HepG2 (cell line): ENCODE data around the gene COQ7. TPM values are rescaled to one million over a fixed set of nuclear protein-coding genes. Genes with fewer than 3 reads are reported as not detected.

ENCODE experiments used
- ATF2 ChIP-seq: sonication (generic); formaldehyde crosslinking; IDR thresholded peaks from 2 replicates; pipeline ENCODE4 v1.4.0; 2020; ENCODE audit warnings: missing genetic modification reagents
- ATRX ChIP-seq: sonication (generic); formaldehyde crosslinking; IDR thresholded peaks from 2 replicates; pipeline ENCODE4 v1.4.0; 2020; ENCODE audit warnings: missing genetic modification reagents, borderline replicate concordance
- DMAP1 ChIP-seq: IDR thresholded peaks from 2 replicates; pipeline ENCODE4 v1.6.1; 2016
- DNMT3B ChIP-seq: conservative IDR thresholded peaks from 2 replicates; pipeline ENCODE4 v1.6.1; 2016; ENCODE audit warnings: missing biosample characterization, control low read depth
- EP300 ChIP-seq, 3 experiments: sonication (generic) in 1 of 3; formaldehyde crosslinking in 1 of 3; IDR thresholded peaks; 2 replicates each; pipeline versions ENCODE4 v1.5.1 to v1.6.1; 2011 to 2020; ENCODE audit warnings: low read depth in 2 of 3, low read length in 2 of 3, borderline replicate concordance in 1 of 3, improper control_type of control experiment in 1 of 3, mild to moderate bottlenecking in 1 of 3, missing genetic modification reagents in 1 of 3, moderate library complexity in 1 of 3
- KLF16 ChIP-seq, 2 experiments: sonication (generic) in 1 of 2; formaldehyde crosslinking in 1 of 2; IDR thresholded peaks; 2 replicates each; pipeline versions ENCODE4 v1.6.1 to v1.8.0; 2016 to 2023; ENCODE audit warnings: missing genetic modification reagents in 2 of 2, missing compliant biosample characterization in 1 of 2
- MAX ChIP-seq: IDR thresholded peaks from 2 replicates; pipeline ENCODE4 v1.6.1; 2012; ENCODE audit warnings: inconsistent platforms
- MZF1 ChIP-seq: sonication (generic); formaldehyde crosslinking; IDR thresholded peaks from 2 replicates; pipeline ENCODE4 v1.8.1; 2023; ENCODE audit warnings: mild to moderate bottlenecking, missing genetic modification reagents, borderline replicate concordance
- PAWR ChIP-seq: sonication (generic); formaldehyde crosslinking; IDR thresholded peaks from 2 replicates; pipeline ENCODE4 v1.4.0; 2020; ENCODE audit warnings: missing genetic modification reagents, mild to moderate bottlenecking, borderline replicate concordance
- THAP9 ChIP-seq: sonication (generic); formaldehyde crosslinking; IDR thresholded peaks from 2 replicates; pipeline ENCODE4; 2020; ENCODE audit warnings: missing genetic modification reagents, mild to moderate bottlenecking, borderline replicate concordance
- ZBTB21 ChIP-seq: sonication (generic); formaldehyde crosslinking; IDR thresholded peaks from 2 replicates; pipeline ENCODE4 v1.4.0; 2020; ENCODE audit warnings: missing genetic modification reagents
- ZBTB37 ChIP-seq: sonication (generic); formaldehyde crosslinking; IDR thresholded peaks from 2 replicates; pipeline ENCODE4 v1.4.0; 2020; ENCODE audit warnings: mild to moderate bottlenecking, missing genetic modification reagents
- ZBTB38 ChIP-seq: sonication (generic); formaldehyde crosslinking; IDR thresholded peaks from 2 replicates; pipeline ENCODE4 v1.5.1; 2020; ENCODE audit warnings: mild to moderate bottlenecking, missing genetic modification reagents
- ZNF512 ChIP-seq: sonication (generic); formaldehyde crosslinking; IDR thresholded peaks from 2 replicates; pipeline ENCODE4 v1.4.0; 2020; ENCODE audit warnings: mild to moderate bottlenecking, missing genetic modification reagents
- ZNF792 ChIP-seq: IDR thresholded peaks from 2 replicates; pipeline ENCODE4 v1.6.1; 2016
- ZNF879 ChIP-seq: sonication (generic); formaldehyde crosslinking; IDR thresholded peaks from 2 replicates; pipeline ENCODE4 v1.8.1; 2023; ENCODE audit warnings: missing genetic modification reagents
- ZNF883 ChIP-seq: sonication (generic); formaldehyde crosslinking; IDR thresholded peaks from 2 replicates; pipeline ENCODE4 v1.5.1; 2020; ENCODE audit warnings: mild to moderate bottlenecking, missing genetic modification reagents; ENCODE audit errors: not compliant biosample characterization
- ZUFSP ChIP-seq: sonication (generic); formaldehyde crosslinking; IDR thresholded peaks from 2 replicates; pipeline ENCODE4 v1.9.0; 2021; ENCODE audit warnings: missing genetic modification reagents, mild to moderate bottlenecking, borderline replicate concordance
- polyA plus RNA-seq, 8 experiments: library from polyadenylated mRNA; depleted of rRNA in 3 of 8; stranded (reverse) in 7 of 8; unstranded in 1 of 8; fragments of >200 nt; fragmentation: Illumina TruSeq in 4 of 8; extraction: Trizol in 4 of 8; gene quantifications; 2 replicates each; pipeline versions ENCODE4 v1.2.1 to v1.2.3, GENCODE V29; 2011 to 2016; ENCODE audit warnings: low read depth in 4 of 8, missing spikeins in 1 of 8, mixed read lengths in 1 of 8; ENCODE audit not compliant: insufficient read depth in 1 of 8
- total RNA-seq, 5 experiments: library from RNA; depleted of rRNA; stranded (reverse); fragments of >200 nt; fragmentation: Illumina TruSeq; extraction: Trizol; gene quantifications; 2 replicates each; pipeline ENCODE4 v1.2.3, GENCODE V29; 2016; ENCODE audit warnings: low read depth in 1 of 5

COQ7 gene
- total and polyA plus RNA-seq, 2 of the 13 experiments (the other 11 are each of a cell fraction or from before 2014, with no cell fraction given), result 20.1 to 45.7 TPM

GRCh38 chr16:19086322-19087199 lies 19.1 kb downstream of the COQ7 start (continued):
- TF ChIP-seq ATRX (CRISPR knock-in tag), result no peak; the same call in 1 of the 2 replicates
- TF ChIP-seq THAP9 (CRISPR knock-in tag), result peak; percentile 78; the same call in 1 of the 2 replicates
- no peak for TF ChIP-seq ZBTB21
- peak; percentile 28 to 80; a peak in 1 of 4 replicates for TF ChIP-seq EP300 (IDR thresholded peaks at IDR 0.05; ENCODE audit: low read depth in 2 of 2, low read length in 2 of 2)
- peak; percentile 53; the same call in 1 of the 2 replicates for TF ChIP-seq EP300 (CRISPR knock-in tag; IDR thresholded peaks at IDR 0.05; ENCODE audit: borderline replicate concordance)
- TF ChIP-seq DMAP1 (CRISPR knock-in tag), result peak; percentile 75
- peak; percentile 88; the same call in 1 of the 2 replicates for TF ChIP-seq ZNF792 (CRISPR knock-in tag)
- TF ChIP-seq ATF2 (CRISPR knock-in tag), result peak; percentile 89
- TF ChIP-seq KLF16 (CRISPR knock-in tag; IDR thresholded peaks at IDR 0.05), result peak in 1 of 2 experiments; percentile 92; a peak in 2 of 4 replicates
- TF ChIP-seq ZNF512 (CRISPR knock-in tag), result no peak
- TF ChIP-seq MZF1 (CRISPR knock-in tag), result no peak
- no peak for TF ChIP-seq ZUFSP
- peak; percentile 93 for TF ChIP-seq ZBTB38 (CRISPR knock-in tag)
- TF ChIP-seq ZNF879 (CRISPR knock-in tag), result no peak
- no peak for TF ChIP-seq ZBTB37 (CRISPR knock-in tag)
- 0 out of 2 replicates have a peak, but pooled peaks have one; percentile 79 for TF ChIP-seq DNMT3B
- peak; percentile 74; the same call in 1 of the 2 replicates for TF ChIP-seq MAX
- 0 out of 2 replicates have a peak, but pooled peaks have one; percentile 69 for TF ChIP-seq PAWR (CRISPR knock-in tag)
- TF ChIP-seq ZNF883 (CRISPR knock-in tag), result peak; percentile 92
